ENCODE measurements around the gene CD300LG.
"Not testable (repeated sequence)": the region's sequence is repeated elsewhere in the genome, so short reads cannot be mapped to it uniquely, and the experiment has no call there.

Gene CD300LG

GRCh38 chr17:43891851-43892646 lies 45.1 kb downstream of the CD300LG start:
- H3K4me3 ChIP-seq (ENCODE audit: low read length): no peak overlapping the region
- TF ChIP-seq ZNF274 (IDR thresholded peaks at IDR 0.05; ENCODE audit: low read depth, low read length): no peak

GRCh38 chr17:43892647-43892952 lies 45.6 kb downstream of the CD300LG start:
- H3K4me3 ChIP-seq (ENCODE audit: low read length): no peak overlapping the region
- no peak for TF ChIP-seq ZNF274 (IDR thresholded peaks at IDR 0.05; ENCODE audit: low read depth, low read length)

GRCh38 chr17:43894494-43894893 lies 47.5 kb downstream of the CD300LG start:
- H3K4me3 ChIP-seq (ENCODE audit: low read length): not testable (repeated sequence)

- no peak for TF ChIP-seq ZNF274 (IDR thresholded peaks at IDR 0.05; ENCODE audit: low read depth, low read length)
- H3K4me3 ChIP-seq (ENCODE audit: low read length): no peak overlapping the region
These were observed 50.9 kb downstream of the CD300LG start for GRCh38 chr17:43897831-43898230.

- TF ChIP-seq ZNF274 (IDR thresholded peaks at IDR 0.05; ENCODE audit: low read depth, low read length): no peak
- H3K4me3 ChIP-seq (ENCODE audit: low read length): no peak overlapping the region
These were observed 51.5 kb downstream of the CD300LG start for GRCh38 chr17:43898446-43898845.

GRCh38 chr17:43900183-43900857 lies 53.3 kb downstream of the CD300LG start:
- no peak overlapping the region for H3K4me3 ChIP-seq (ENCODE audit: low read length)

GRCh38 chr17:43900858-43901754 lies 54.1 kb downstream of the CD300LG start:
- no peak overlapping the region for H3K4me3 ChIP-seq (ENCODE audit: low read length)
- no peak for TF ChIP-seq ZNF274 (IDR thresholded peaks at IDR 0.05; ENCODE audit: low read depth, low read length)

More at GRCh38 chr17:43900183-43900857, 53.3 kb downstream of the CD300LG start:
- TF ChIP-seq ZNF274 (IDR thresholded peaks at IDR 0.05; ENCODE audit: low read depth, low read length): no peak

- no peak overlapping the region for H3K4me3 ChIP-seq (ENCODE audit: low read length)
- TF ChIP-seq ZNF274 (IDR thresholded peaks at IDR 0.05; ENCODE audit: low read depth, low read length): no peak
These were observed 55.0 kb downstream of the CD300LG start for GRCh38 chr17:43901861-43902589.

- no peak overlapping the region for H3K4me3 ChIP-seq (ENCODE audit: low read length)
- TF ChIP-seq ZNF274 (IDR thresholded peaks at IDR 0.05; ENCODE audit: low read depth, low read length): no peak
These were observed 58.5 kb downstream of the CD300LG start for GRCh38 chr17:43905400-43905984.

GRCh38 chr17:43905985-43906852 lies 59.2 kb downstream of the CD300LG start:
- TF ChIP-seq ZNF274 (IDR thresholded peaks at IDR 0.05; ENCODE audit: low read depth, low read length): no peak
- no peak overlapping the region for H3K4me3 ChIP-seq (ENCODE audit: low read length)

- no peak for TF ChIP-seq ZNF274 (IDR thresholded peaks at IDR 0.05; ENCODE audit: low read depth, low read length)
- H3K4me3 ChIP-seq (ENCODE audit: low read length): peak overlapping the region; percentile 7; the same call in 1 of the 2 replicates
These were observed 60.0 kb downstream of the CD300LG start for GRCh38 chr17:43906951-43907424.

- H3K4me3 ChIP-seq (ENCODE audit: low read length): peak within 1 kb of the TSS; percentile 8; the same call in 1 of the 2 replicates
- no peak for TF ChIP-seq ZNF274 (IDR thresholded peaks at IDR 0.05; ENCODE audit: low read depth, low read length)
These were observed 60.5 kb downstream of the CD300LG start, which contains the start of gene MPP2 for GRCh38 chr17:43907425-43907981. Gene MPP2 (minus strand): TSS chr17:43907536. CDS start chr17:43904460, 3,076 bp downstream.

Data from GM08714 (cell line).